HL-60 (cell line): Measurements from ENCODE around the gene GLIPR2.

Experiments
- GABPA ChIP-seq: IDR thresholded peaks from 2 replicates; pipeline ENCODE4 v1.6.1; 2012; ENCODE audit warnings: low read depth
- POLR2AphosphoS5 ChIP-seq: IDR thresholded peaks from 2 replicates; pipeline ENCODE4 v1.6.1; 2012; ENCODE audit warnings: low read depth
- SPI1 ChIP-seq: IDR thresholded peaks from 2 replicates; pipeline ENCODE4 v1.6.1; 2012; ENCODE audit warnings: low read depth, mild to moderate bottlenecking, borderline replicate concordance
- TF ChIP-seq, protein P1 (sequence below): IDR thresholded peaks from one replicate; pipeline ENCODE4 v1.5.1; 2011; ENCODE audit warnings: low read length, control low read depth, inconsistent platforms; ENCODE audit not compliant: insufficient read depth
- TF ChIP-seq, protein P2 (sequence below): IDR thresholded peaks from 2 replicates; pipeline ENCODE4 v1.6.1; 2012; ENCODE audit warnings: low read depth; ENCODE audit not compliant: insufficient replicate concordance

DNA sequence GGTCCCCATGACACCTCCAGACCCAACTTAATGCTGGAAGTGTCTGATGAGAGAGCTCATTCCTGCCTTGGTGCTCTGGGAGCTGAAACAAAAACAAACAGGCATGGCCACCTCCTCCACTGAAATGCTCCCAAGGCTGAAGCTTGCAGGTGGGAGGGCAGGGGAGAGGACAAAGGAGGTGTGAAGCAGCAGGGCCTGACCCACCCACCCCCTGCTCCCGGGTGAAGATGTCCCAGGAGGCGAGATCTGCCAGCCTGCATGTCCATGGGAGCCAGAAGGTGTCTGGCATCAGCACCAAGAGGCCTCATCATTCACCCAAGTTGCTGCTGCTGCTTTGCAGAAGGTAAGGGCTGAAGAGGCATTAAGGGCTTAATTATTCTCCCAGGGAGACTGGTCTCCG is 28.5 kb downstream of the GLIPR2 start:
- TF ChIP-seq, protein P1, sequence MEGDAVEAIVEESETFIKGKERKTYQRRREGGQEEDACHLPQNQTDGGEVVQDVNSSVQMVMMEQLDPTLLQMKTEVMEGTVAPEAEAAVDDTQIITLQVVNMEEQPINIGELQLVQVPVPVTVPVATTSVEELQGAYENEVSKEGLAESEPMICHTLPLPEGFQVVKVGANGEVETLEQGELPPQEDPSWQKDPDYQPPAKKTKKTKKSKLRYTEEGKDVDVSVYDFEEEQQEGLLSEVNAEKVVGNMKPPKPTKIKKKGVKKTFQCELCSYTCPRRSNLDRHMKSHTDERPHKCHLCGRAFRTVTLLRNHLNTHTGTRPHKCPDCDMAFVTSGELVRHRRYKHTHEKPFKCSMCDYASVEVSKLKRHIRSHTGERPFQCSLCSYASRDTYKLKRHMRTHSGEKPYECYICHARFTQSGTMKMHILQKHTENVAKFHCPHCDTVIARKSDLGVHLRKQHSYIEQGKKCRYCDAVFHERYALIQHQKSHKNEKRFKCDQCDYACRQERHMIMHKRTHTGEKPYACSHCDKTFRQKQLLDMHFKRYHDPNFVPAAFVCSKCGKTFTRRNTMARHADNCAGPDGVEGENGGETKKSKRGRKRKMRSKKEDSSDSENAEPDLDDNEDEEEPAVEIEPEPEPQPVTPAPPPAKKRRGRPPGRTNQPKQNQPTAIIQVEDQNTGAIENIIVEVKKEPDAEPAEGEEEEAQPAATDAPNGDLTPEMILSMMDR = no peak
- TF ChIP-seq, protein P2, sequence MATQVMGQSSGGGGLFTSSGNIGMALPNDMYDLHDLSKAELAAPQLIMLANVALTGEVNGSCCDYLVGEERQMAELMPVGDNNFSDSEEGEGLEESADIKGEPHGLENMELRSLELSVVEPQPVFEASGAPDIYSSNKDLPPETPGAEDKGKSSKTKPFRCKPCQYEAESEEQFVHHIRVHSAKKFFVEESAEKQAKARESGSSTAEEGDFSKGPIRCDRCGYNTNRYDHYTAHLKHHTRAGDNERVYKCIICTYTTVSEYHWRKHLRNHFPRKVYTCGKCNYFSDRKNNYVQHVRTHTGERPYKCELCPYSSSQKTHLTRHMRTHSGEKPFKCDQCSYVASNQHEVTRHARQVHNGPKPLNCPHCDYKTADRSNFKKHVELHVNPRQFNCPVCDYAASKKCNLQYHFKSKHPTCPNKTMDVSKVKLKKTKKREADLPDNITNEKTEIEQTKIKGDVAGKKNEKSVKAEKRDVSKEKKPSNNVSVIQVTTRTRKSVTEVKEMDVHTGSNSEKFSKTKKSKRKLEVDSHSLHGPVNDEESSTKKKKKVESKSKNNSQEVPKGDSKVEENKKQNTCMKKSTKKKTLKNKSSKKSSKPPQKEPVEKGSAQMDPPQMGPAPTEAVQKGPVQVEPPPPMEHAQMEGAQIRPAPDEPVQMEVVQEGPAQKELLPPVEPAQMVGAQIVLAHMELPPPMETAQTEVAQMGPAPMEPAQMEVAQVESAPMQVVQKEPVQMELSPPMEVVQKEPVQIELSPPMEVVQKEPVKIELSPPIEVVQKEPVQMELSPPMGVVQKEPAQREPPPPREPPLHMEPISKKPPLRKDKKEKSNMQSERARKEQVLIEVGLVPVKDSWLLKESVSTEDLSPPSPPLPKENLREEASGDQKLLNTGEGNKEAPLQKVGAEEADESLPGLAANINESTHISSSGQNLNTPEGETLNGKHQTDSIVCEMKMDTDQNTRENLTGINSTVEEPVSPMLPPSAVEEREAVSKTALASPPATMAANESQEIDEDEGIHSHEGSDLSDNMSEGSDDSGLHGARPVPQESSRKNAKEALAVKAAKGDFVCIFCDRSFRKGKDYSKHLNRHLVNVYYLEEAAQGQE = no peak
- TF ChIP-seq SPI1 (no peak), POLR2AphosphoS5 (no peak), GABPA (no peak)
